Endothelial cell of umbilical vein (primary cell): ENCODE results near the gene EXOC6. TPM values are rescaled to one million over a fixed set of nuclear protein-coding genes. Genes with fewer than 3 reads are reported as not detected.

ENCODE experiments used
- BruUV-seq: library from RNA; stranded (reverse); fragments of 400-500 nt; replicated peaks from 2 replicates; lab custom pipeline; 2021; lab: Mats Ljungman, UMichigan
- CTCF ChIA-PET: fragments of 300-600, 350-600 bp; sonication (Branson Sonifier 250); formaldehyde crosslinking; loops from one replicate; lab custom pipeline; 2021; ENCODE audit warnings: antibody characterized with exemption, inconsistent platforms; lab: Charles Lee
- POLR2A ChIA-PET: fragments of 300-600, 350-600 bp; sonication (Branson Sonifier 250); formaldehyde crosslinking; loops from one replicate; lab custom pipeline; 2021; ENCODE audit warnings: antibody characterized with exemption, inconsistent platforms; lab: Charles Lee
- DNase-seq: peaks from one replicate; pipeline ENCODE4 v3.0.0-alpha.2; 2011; ENCODE audit warnings: low read depth, low spot score
- FAIRE-seq: peaks from 2 replicates; lab custom pipeline; 2011; peaks lifted over from hg19 to GRCh38; lab: Jason Lieb, UNC
- H2AFZ ChIP-seq: 2 replicates; pipeline ENCODE4 v1.6.0; 2012; ENCODE audit warnings: low read depth, low read length, control low read depth, inconsistent platforms
- H3K27ac ChIP-seq: 2 replicates; pipeline ENCODE4 v1.5.1; 2011; ENCODE audit warnings: low read depth, mild to moderate bottlenecking, control low read depth, low read length, moderate library complexity; ENCODE audit not compliant: insufficient read depth
- H3K27me3 ChIP-seq, 2 experiments: 2 replicates each; pipeline versions ENCODE4 v1.6.0 to v1.6.1; 2011; ENCODE audit warnings: low read length in 2 of 2, mixed read lengths in 1 of 2; ENCODE audit not compliant: control insufficient read depth in 2 of 2, insufficient read depth in 2 of 2
- H3K36me3 ChIP-seq, 2 experiments: 2 replicates in 1 of 2; 3 replicates in 1 of 2; pipeline ENCODE4 v1.5.1; 2011; ENCODE audit warnings: low read length in 2 of 2, mild to moderate bottlenecking in 1 of 2, moderate library complexity in 1 of 2; ENCODE audit not compliant: control insufficient read depth in 2 of 2, insufficient read depth in 2 of 2; ENCODE audit errors: extremely low read depth in 1 of 2
- H3K4me1 ChIP-seq: 3 replicates; pipeline ENCODE4 v1.5.1; 2011; ENCODE audit warnings: mild to moderate bottlenecking, low read length; ENCODE audit not compliant: control insufficient read depth, insufficient read depth; ENCODE audit errors: extremely low read depth
- H3K4me2 ChIP-seq: 2 replicates; pipeline ENCODE4 v1.6.1; 2011; ENCODE audit warnings: low read length, control low read depth, mixed read lengths; ENCODE audit not compliant: insufficient read depth
- H3K4me3 ChIP-seq, 3 experiments: fragments of 200-600 bp in 1 of 3; sonication (generic), shearing (Covaris generic) in 1 of 3; replicated peaks in 1 of 3; 2 replicates each; pipeline ENCODE4 v1.5.1; 2011 to 2016; ENCODE audit warnings: control low read depth in 3 of 3, low read length in 3 of 3, mild to moderate bottlenecking in 2 of 3, inconsistent platforms in 1 of 3, low read depth in 1 of 3, moderate library complexity in 1 of 3; ENCODE audit not compliant: insufficient read depth in 1 of 3
- H3K79me2 ChIP-seq: 2 replicates; pipeline ENCODE4 v1.6.0; 2012; ENCODE audit warnings: low read length, inconsistent platforms; ENCODE audit not compliant: control insufficient read depth, insufficient read depth
- H3K9ac ChIP-seq: replicated peaks from 2 replicates; pipeline ENCODE3; 2011; ENCODE audit warnings: low read length, control low read depth; ENCODE audit not compliant: insufficient read depth; ENCODE audit errors: extremely low read depth
- H3K9me1 ChIP-seq: replicated peaks from 3 replicates; pipeline ENCODE4 v1.6.0; 2011; ENCODE audit warnings: mild to moderate bottlenecking, low read length; ENCODE audit not compliant: control insufficient read depth, insufficient read depth; ENCODE audit errors: extremely low read depth
- H3K9me3 ChIP-seq: replicated peaks from 2 replicates; pipeline ENCODE4 v1.5.1; 2012; ENCODE audit warnings: low read length, inconsistent platforms; ENCODE audit not compliant: control insufficient read depth, insufficient read depth
- H4K20me1 ChIP-seq: replicated peaks from 2 replicates; pipeline ENCODE3; 2011; ENCODE audit warnings: mild to moderate bottlenecking, low read length; ENCODE audit not compliant: control insufficient read depth, insufficient read depth; ENCODE audit errors: extremely low read depth
- FOS ChIP-seq: IDR thresholded peaks from 2 replicates; pipeline ENCODE4 v1.6.1; 2011; ENCODE audit warnings: mild to moderate bottlenecking, low read length, moderate library complexity, borderline replicate concordance; ENCODE audit not compliant: insufficient read depth
- GATA2 ChIP-seq: IDR thresholded peaks from 2 replicates; pipeline ENCODE4 v1.7.0; 2011; ENCODE audit warnings: low read depth, mild to moderate bottlenecking, moderate library complexity, mixed read lengths, low read length; ENCODE audit not compliant: insufficient read length, insufficient read depth
- JUN ChIP-seq: IDR thresholded peaks from 2 replicates; pipeline ENCODE4 v1.6.1; 2011; ENCODE audit warnings: borderline replicate concordance, low read depth; ENCODE audit not compliant: insufficient read length, insufficient read depth
- MAX ChIP-seq: IDR thresholded peaks from 2 replicates; pipeline ENCODE4 v1.6.1; 2011; ENCODE audit not compliant: insufficient read depth, insufficient read length
- POLR2A ChIP-seq: IDR thresholded peaks from 2 replicates; pipeline ENCODE4 v1.6.1; 2012; ENCODE audit warnings: low read depth, mild to moderate bottlenecking, control low read depth, low read length
- dilution Hi-C: fragments of 300-500 bp; cut with MboI; formaldehyde crosslinking; loops from one replicate; pipeline ENCODE4 v1.15.0; 2019; ENCODE audit warnings: low sequenced_read_pairs; ENCODE audit not compliant: extremely low pct_ligation_motif_present
- intact Hi-C: fragments of 100-400 bp; cut with micrococcal nuclease; formaldehyde crosslinking; loops from one replicate; pipeline ENCODE4 v1.10.0; 2022
- polyA plus RNA-seq, 4 experiments: library from polyadenylated mRNA; depleted of rRNA in 3 of 4; stranded (reverse) in 3 of 4; unstranded in 1 of 4; fragments of >200 nt; gene quantifications; 2 replicates each; pipeline versions ENCODE4 v1.2.1 to v1.2.3, GENCODE V29; 2011 to 2012; ENCODE audit warnings: missing spikeins in 1 of 4
- total RNA-seq: library from RNA; stranded (reverse); gene quantifications from 2 replicates; pipeline ENCODE4 v1.2.3, GENCODE V29; 2021
- TF ChIP-seq, protein P1 (sequence below), 2 donors: IDR thresholded peaks; 1 replicate in 1 of 2; 2 replicates in 1 of 2; pipeline ENCODE4 v1.5.1; 2011; ENCODE audit warnings: low read length in 2 of 2, mild to moderate bottlenecking in 2 of 2, moderate library complexity in 2 of 2, control low read depth in 1 of 2, inconsistent platforms in 1 of 2, low read depth in 1 of 2; ENCODE audit not compliant: insufficient read depth in 1 of 2; ENCODE audit errors: extremely low read depth in 1 of 2

Gene EXOC6
- total and polyA plus RNA-seq, 2 donors (not counting 3 experiments of a cell fraction or from before 2014, with no cell fraction given): 72.6 to 108 TPM

DNA sequence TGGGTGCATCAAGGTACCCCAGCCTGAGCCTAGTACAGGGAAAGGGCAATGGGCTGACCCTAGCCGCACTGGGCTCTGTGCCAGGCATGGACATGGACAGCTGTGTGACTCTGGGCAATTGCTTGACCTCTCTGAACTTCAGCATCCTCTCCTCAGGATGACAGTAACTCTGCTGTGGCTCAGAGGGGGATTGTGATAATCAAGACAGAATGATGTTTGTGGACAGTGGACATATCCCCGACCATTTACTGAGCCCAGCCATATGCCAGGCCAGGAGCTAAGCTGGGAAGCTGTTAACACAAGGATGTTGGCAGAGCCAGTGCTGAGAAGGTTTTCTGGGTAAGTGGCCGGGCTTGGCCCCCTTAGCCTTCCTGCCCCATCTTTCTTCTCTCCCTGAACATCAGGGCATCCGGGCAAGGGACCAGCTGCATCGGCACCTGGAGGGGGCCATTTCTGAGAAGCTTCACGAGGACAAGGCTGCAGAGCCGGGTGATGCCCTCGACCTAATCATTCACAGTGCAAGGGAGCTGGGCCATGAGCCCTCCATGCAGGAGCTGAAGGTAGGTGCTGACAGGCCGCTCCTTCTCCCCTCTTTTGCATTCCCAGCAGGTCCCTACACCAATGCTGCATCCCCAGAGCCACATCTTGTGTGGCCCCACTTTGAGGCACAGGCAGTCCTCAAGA lies 215.8 kb downstream of the EXOC6 start:
- no peaks in the 10 kb centered on the region for H3K9me3 ChIP-seq
- intact Hi-C loops (loop anchor here (10.0 kb wide), 1 partner anchor 219 kb away; the partner anchor contains the start of gene EXOC6), dilution Hi-C loops (no loop called here)
- TF ChIP-seq FOS (no peak), JUN (no peak), POLR2A (no peak), MAX (no peak), GATA2 (no peak)
- no peak overlapping the region for H3K4me3 ChIP-seq
- no TSS peak for BruUV-seq
- FAIRE-seq (no peak), DNase-seq (no peak)
- CTCF ChIA-PET: interaction anchor here (1.5 kb wide), 1 partner anchor 39 kb away, joined by 3 read pairs; no protein-coding TSS in a partner anchor
- no peaks in the 10 kb centered on the region for H3K27me3 ChIP-seq
- H3K9ac ChIP-seq: no peak overlapping the region
- no peak overlapping the region for H2AFZ ChIP-seq
- POLR2A ChIA-PET: no interaction called here
- H3K4me1 ChIP-seq: peaks cover 16% of the 10 kb centered on the region
- H3K36me3 ChIP-seq: peaks cover 5 to 45% of the 10 kb centered on the region in 2 experiments
- no peaks in the 10 kb centered on the region for H3K9me1 ChIP-seq
- no peak overlapping the region for H3K27ac ChIP-seq
- H3K79me2 ChIP-seq: no peaks in the 10 kb centered on the region
- no peaks in the 10 kb centered on the region for H4K20me1 ChIP-seq
- no peak overlapping the region for H3K4me2 ChIP-seq

DNA sequence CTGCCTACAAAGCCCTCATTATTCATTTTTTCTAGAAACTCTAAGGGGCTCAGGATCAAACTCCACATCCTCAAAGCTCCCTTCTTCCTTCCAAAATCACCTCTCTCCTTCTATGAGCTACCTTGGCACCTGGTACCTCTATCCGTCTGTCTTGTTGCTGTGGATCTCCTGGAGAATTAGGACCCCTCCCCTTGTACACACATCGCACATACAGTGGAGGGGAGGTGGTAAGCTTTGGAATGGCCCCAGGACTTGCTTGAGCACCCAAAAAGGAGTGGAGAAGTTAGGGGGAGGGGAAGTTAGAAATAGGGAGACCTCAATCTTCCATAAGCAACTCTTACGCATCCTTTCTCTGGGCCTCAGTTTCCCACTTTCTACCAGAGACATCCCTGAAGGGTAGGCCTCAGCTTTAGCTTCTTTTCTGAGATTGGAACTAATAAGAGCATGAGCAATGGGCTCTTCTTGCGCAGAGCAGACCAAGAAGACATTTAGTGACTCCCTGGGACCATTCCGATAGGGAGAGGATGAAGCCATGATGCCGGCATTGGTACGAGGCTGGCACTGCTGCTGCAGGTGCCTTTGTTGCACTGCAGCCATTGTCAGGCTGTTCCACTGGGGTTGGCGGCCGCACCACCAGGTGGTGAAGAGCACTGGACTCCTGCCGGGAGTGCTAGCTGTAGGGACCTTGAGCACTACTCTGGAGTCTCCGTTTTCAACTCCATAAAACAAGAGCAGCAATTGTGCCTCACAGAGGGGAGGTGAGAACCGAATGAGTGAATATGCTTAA lies 216.7 kb downstream of the EXOC6 start:
- H3K27ac ChIP-seq: no peak overlapping the region
- H3K79me2 ChIP-seq: no peaks in the 10 kb centered on the region
- TF ChIP-seq POLR2A (no peak), FOS (no peak), JUN (no peak), MAX (no peak)
- TF ChIP-seq, protein P1, sequence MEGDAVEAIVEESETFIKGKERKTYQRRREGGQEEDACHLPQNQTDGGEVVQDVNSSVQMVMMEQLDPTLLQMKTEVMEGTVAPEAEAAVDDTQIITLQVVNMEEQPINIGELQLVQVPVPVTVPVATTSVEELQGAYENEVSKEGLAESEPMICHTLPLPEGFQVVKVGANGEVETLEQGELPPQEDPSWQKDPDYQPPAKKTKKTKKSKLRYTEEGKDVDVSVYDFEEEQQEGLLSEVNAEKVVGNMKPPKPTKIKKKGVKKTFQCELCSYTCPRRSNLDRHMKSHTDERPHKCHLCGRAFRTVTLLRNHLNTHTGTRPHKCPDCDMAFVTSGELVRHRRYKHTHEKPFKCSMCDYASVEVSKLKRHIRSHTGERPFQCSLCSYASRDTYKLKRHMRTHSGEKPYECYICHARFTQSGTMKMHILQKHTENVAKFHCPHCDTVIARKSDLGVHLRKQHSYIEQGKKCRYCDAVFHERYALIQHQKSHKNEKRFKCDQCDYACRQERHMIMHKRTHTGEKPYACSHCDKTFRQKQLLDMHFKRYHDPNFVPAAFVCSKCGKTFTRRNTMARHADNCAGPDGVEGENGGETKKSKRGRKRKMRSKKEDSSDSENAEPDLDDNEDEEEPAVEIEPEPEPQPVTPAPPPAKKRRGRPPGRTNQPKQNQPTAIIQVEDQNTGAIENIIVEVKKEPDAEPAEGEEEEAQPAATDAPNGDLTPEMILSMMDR (IDR thresholded peaks at IDR 0.05; ENCODE audit: extremely low read depth in 1 of 2, insufficient read depth in 1 of 2, low read depth in 1 of 2, low read length in 2 of 2): no peak
- DNase-seq: no peak
- no peak overlapping the region for H2AFZ ChIP-seq
- no peak for FAIRE-seq
- no TSS peak for BruUV-seq
- H3K9me3 ChIP-seq: no peaks in the 10 kb centered on the region
- dilution Hi-C loops (no loop called here), intact Hi-C loops (loop anchor here (10.0 kb wide), 1 partner anchor 220 kb away; the partner anchor contains the start of gene EXOC6)
- peaks cover 18% of the 10 kb centered on the region for H3K4me1 ChIP-seq
- ChIA-PET POLR2A (no interaction called here), CTCF (interaction anchor here (1.5 kb wide), 2 partner anchors 8 to 38 kb away, joined by 3 to 5 read pairs; no protein-coding TSS in a partner anchor)
- H3K36me3 ChIP-seq: peaks cover 0 to 40% of the 10 kb centered on the region in 2 experiments
- no peak overlapping the region for H3K4me2 ChIP-seq
- no peaks in the 10 kb centered on the region for H3K9me1 ChIP-seq
- H4K20me1 ChIP-seq: no peaks in the 10 kb centered on the region
- H3K9ac ChIP-seq: no peak overlapping the region
- H3K27me3 ChIP-seq: no peaks in the 10 kb centered on the region
- H3K4me3 ChIP-seq: no peak overlapping the region
